ENCODE data around the gene ADPRH.

Gene ADPRH

GRCh38 chr3:119630128-119630879 lies 51.0 kb downstream of the ADPRH start:
- peak; percentile 89 for DNase-seq (ENCODE audit: low read depth)

GRCh38 chr3:119630880-119631329 lies 51.6 kb downstream of the ADPRH start:
- no peak for DNase-seq (ENCODE audit: low read depth)

- DNase-seq (ENCODE audit: low read depth), result no peak
Measured at GRCh38 chr3:119631516-119631915, 52.2 kb downstream of the ADPRH start.

- no peak for DNase-seq (ENCODE audit: low read depth)
Measured at GRCh38 chr3:119632216-119632615, 52.9 kb downstream of the ADPRH start.

GRCh38 chr3:119632829-119633228 lies 53.5 kb downstream of the ADPRH start:
- DNase-seq (ENCODE audit: low read depth), result no peak

GRCh38 chr3:119635719-119636118 lies 56.4 kb downstream of the ADPRH start:
- no peak for DNase-seq (ENCODE audit: low read depth)

- DNase-seq (ENCODE audit: low read depth), result peak; percentile 63
Measured at GRCh38 chr3:119636249-119636648, 57.0 kb downstream of the ADPRH start.

- no peak for DNase-seq (ENCODE audit: low read depth)
Measured at GRCh38 chr3:119636891-119637611, 57.8 kb downstream of the ADPRH start.

GRCh38 chr3:119637679-119638477 lies 58.6 kb downstream of the ADPRH start:
- DNase-seq (ENCODE audit: low read depth), result peak; percentile 88

Data from iris pigment epithelial cell (primary cell).